ENCODE data around the gene SNUPN.
A peak's percentile ranks its signal among the peaks of the same experiment; 100 is the strongest.

SNUPN gene

GRCh38 chr15:75654201-75654907 is 28.8 kb upstream of the SNUPN start:
- DNase-seq (ENCODE audit: low read depth), result no peak

GRCh38 chr15:75653347-75653913 is 27.9 kb upstream of the SNUPN start:
- DNase-seq (ENCODE audit: low read depth), result no peak

GRCh38 chr15:75651810-75652543 is 26.5 kb upstream of the SNUPN start:
- no peak for DNase-seq (ENCODE audit: low read depth)

- DNase-seq (ENCODE audit: low read depth), result no peak
Measured at GRCh38 chr15:75650908-75651809, 25.6 kb upstream of the SNUPN start.

GRCh38 chr15:75649848-75650247 is 24.3 kb upstream of the SNUPN start:
- DNase-seq (ENCODE audit: low read depth), result no peak

GRCh38 chr15:75649045-75649761 is 23.7 kb upstream of the SNUPN start:
- DNase-seq (ENCODE audit: low read depth), result no peak

- DNase-seq (ENCODE audit: low read depth), result no peak
Measured at GRCh38 chr15:75648156-75649000, 22.9 kb upstream of the SNUPN start.

GRCh38 chr15:75647370-75648155 is 22.0 kb upstream of the SNUPN start, which contains the start of gene SNX33:
Gene SNX33 (plus strand): TSS chr15:75647912. CDS start chr15:75649103, 1,191 bp downstream.
- DNase-seq (ENCODE audit: low read depth), result peak; percentile 46

GRCh38 chr15:75646944-75647364 is 21.4 kb upstream of the SNUPN start:
- DNase-seq (ENCODE audit: low read depth), result no peak

GRCh38 chr15:75646112-75646943 is 20.8 kb upstream of the SNUPN start:
- no peak for DNase-seq (ENCODE audit: low read depth)

- DNase-seq (ENCODE audit: low read depth), result no peak
Measured at GRCh38 chr15:75644376-75644775, 18.9 kb upstream of the SNUPN start.

GRCh38 chr15:75641603-75642002 is 16.1 kb upstream of the SNUPN start:
- no peak for DNase-seq (ENCODE audit: low read depth)

GRCh38 chr15:75641179-75641503 is 15.6 kb upstream of the SNUPN start:
- no peak for DNase-seq (ENCODE audit: low read depth)

GRCh38 chr15:75640483-75641178 is 15.1 kb upstream of the SNUPN start:
- DNase-seq (ENCODE audit: low read depth), result no peak

- DNase-seq (ENCODE audit: low read depth), result peak; percentile 88
Measured at GRCh38 chr15:75639709-75640482, 14.4 kb upstream of the SNUPN start, which contains the start of gene IMP3. Gene IMP3 (minus strand): TSS chr15:75640224. CDS start chr15:75640168, 56 bp downstream.

- no peak for DNase-seq (ENCODE audit: low read depth)
Measured at GRCh38 chr15:75639191-75639708, 13.7 kb upstream of the SNUPN start.

All from activated T-cell treated with anti-CD3 and anti-CD28 coated beads for 48 hours (primary cell).